Activated CD8-positive, alpha-beta memory T cell treated with anti-CD3 and anti-CD28 coated beads for 48 hours (primary cell): ENCODE data around the gene DUS4L.
A peak's percentile ranks its signal among the peaks of the same experiment; 100 is the strongest.
"Not testable (repeated sequence)": the region's sequence is repeated elsewhere in the genome, so short reads cannot be mapped to it uniquely, and the experiment has no call there.

ENCODE experiments used
- DNase-seq, 3 experiments: peaks; one replicate each; pipeline ENCODE4 v3.0.0-alpha.2; 2020; ENCODE audit warnings: low read depth in 2 of 3, low spot score in 2 of 3

DUS4L gene

DNA sequence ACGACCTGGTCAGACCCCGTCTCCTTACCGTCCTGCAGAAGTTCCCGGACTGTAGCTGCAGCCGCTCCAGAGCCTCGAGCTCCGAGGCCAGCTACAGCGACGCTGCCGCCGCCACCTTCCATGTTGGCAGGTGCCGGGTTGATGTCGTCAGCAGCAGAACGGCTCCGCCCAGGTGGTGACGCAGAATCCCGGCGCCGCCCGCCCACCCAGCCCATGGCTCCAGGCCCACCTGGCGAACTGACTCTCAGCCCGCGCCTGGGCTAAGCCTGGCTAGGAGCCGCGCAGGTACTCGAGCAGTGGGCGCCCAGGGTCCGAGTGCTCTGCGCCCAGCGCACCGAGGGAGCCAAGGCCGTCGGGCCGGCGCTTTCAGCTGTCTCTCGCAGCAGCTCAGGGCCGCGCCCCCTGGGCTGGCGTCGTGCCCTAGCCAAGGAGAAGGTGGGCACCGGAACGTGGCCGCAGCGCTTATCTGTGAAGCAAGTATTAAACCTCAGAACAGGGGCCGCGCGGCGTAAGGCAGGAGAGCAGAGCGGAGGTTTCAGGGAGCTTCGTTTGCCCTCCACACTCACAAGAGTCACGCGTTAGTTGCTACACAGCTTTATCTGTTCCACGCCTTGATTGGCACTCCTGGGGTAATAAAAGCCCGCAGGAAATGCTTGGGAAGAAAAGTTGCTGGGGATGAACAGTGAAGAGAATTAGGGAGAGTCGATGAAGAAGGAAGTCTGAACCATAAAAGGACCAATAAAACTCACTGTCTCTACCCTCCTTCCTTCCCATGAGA is at the start of gene DUS4L, which contains the start of gene COG5:
Gene DUS4L (plus strand): TSS at position 197 of the 778 bp plus-strand sequence. CDS start 3,100 bp downstream, outside the sequence.
Gene COG5 (minus strand): TSS at position 146 of the 778 bp plus-strand sequence. CDS start 24 bp downstream, at position 122.
- peak; percentile 62 to 77 (median 72) for DNase-seq

DNA sequence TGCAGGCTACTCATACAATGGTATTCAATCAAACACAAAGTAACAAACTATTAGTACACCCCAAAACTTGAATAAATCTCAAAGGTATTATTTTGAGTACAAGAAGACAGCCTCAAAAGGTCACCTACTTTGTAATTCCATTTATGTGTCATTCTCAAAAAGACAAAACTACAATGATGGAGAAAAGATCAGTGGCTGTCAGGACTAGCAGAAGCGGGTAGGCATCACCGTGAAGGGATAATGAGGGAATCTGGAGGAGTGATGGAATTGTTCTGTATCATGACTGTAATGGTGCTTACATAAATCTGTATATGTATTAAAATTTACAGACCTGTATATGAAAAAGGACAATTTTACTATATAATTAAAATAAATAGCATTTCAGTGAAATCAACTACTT is 37.1 kb upstream of the DUS4L start:
- no peak for DNase-seq

GRCh38 chr7:107527196-107527595 is 36.6 kb upstream of the DUS4L start:
- DNase-seq: no peak

GRCh38 chr7:107528461-107528860 is 35.3 kb upstream of the DUS4L start:
- no peak for DNase-seq

- no peak for DNase-seq
Observed at GRCh38 chr7:107530751-107531150, 33.0 kb upstream of the DUS4L start.

GRCh38 chr7:107534139-107534538 is 29.6 kb upstream of the DUS4L start:
- DNase-seq: no peak

GRCh38 chr7:107537228-107537627 is 26.5 kb upstream of the DUS4L start:
- not testable (repeated sequence) for DNase-seq

DNA sequence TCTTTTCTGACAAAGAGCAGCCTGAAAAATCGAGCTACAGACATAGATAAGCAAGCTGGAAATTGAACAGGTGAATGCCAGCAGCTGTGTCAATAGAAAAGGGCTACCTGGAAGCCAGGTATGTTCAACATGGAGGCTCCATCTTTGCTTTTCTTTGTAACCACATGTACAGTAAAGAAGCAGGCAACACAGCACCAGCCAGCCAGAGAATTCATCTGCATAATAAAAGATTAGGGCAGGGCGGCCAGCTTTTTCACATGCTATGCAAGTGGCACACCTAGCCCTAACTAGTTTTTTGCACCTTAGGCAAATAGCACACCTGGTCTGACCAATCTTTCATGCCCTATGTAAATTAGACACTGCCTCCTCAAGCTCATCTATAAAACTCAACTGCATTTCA is 25.8 kb upstream of the DUS4L start:
- DNase-seq: no peak

DNA sequence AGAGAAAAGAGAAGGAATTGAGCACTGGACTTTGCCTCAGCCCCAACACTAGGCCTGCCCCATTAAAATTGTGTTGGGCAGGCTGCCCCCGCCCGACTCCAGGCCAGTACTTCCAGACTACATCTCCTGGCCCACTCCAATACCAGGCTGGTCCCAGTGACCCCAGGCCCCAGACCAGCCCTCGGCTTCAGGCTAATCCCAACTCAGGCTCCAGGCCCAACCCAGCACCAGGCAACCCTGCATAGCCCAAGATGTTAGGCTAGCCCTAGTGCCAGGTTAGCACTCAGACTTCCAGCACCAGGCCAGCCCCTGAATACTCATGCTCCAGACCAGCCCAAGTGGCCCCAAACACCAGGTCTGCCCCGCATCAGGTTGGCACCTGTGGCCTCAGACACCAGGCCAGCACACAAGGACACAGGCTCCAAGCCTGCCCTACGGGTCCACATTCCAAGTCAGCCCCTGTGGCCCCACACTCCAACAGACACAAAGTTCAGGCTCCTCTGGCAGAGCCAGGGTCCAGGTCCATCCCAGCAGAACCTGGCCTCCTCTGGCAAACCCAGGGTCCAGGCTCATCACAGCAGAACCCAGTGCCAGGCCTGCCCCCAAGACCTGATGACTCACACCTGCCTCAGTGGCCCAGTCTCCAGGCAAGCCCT is 20.3 kb upstream of the DUS4L start:
- no peak for DNase-seq

DNA sequence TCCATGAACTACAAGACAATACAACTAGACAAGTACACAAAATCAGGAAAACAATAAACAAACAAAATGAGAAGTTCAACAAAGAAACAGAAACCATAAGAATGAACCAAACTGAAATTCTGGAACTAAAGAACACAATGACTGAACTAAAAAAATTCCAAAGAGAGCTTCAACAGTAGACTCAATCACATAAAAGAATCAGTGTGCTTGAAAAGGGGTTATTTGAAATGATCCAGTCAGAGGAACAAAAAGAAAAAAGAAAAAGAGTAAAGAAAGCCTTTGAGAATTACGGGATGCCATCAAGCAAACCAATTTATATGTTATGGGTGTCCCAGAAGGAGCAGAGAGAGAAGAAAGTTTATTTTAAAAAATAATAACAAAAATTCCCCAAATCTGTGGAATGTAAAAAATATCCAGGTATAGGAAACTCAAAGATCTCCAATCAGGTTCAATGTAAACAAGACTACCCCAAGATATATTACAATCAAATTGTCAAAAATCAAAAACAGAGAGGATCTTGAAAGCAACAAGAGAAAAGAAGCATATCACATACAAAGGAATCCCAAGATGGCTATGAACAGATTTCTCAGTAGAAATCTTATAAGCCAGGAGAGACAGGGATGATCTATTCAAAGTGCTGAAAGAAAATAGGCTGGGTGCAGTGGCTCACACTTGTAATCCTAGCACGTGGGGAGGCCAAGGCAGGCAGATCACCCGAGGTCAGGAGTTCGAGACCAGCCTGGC is 18.8 kb upstream of the DUS4L start:
- DNase-seq: no peak

- DNase-seq: no peak
Observed at GRCh38 chr7:107551936-107552335, 11.8 kb upstream of the DUS4L start.

DNA sequence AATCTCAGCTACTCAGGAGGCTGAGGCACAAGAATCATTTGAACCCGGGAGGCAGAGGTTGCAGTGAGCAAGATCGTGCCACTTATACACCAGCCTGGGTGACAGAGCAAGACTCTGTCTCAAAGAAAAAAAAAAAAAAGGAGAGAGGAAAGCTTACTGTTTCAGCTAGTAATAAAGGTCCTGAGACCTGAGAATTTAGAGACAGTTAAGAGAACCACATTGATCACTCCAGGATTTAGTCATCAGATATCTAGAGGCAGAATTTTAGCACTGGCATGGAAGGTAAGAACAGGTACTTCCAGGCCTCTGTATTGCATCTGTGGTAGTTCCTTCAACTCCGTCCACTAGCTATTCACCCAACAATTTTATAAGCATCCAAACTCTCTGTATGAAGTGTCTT is 7.9 kb upstream of the DUS4L start:
- DNase-seq: no peak

- DNase-seq: no peak
Observed at GRCh38 chr7:107559864-107560263, 3.9 kb upstream of the DUS4L start.

DNA sequence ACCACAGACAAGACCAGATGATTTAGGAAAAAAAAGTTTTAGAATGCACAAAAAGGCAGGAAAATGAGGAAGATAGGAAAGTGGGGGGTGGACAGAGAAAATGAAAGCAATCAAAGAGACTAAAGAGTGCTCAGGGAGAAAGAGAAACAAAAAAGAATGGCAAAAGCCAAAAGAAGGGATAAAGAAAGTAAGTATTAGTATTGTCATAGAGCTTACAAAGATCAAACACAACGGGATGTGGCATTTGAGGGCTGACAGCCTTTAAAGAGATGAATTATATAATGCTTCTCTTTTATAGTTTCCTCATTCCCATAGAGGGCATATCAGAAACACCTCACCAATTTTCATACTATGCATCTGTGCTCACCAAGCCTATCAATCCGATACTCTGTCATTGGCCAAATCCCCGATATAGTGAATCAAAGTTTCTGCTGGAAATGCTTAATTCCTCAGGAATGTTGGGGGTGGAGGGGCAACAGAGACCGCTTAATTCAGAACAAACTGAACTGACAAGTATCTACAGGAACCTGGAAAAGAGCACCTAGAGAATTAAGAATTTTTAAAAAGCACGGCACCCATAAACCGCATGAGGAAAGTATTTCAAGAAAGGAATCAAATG is 2.8 kb upstream of the DUS4L start:
- DNase-seq: no peak

GRCh38 chr7:107563081-107563774 is 543 bp upstream of the DUS4L start:
- peak in 1 of 3 experiments; percentile 1 for DNase-seq

GRCh38 chr7:107564553-107565298 is 955 bp downstream of the DUS4L start:
- no peak for DNase-seq

GRCh38 chr7:107570298-107570697 is 6.5 kb downstream of the DUS4L start:
- DNase-seq: no peak

- DNase-seq: no peak
Observed at GRCh38 chr7:107573537-107573936, 9.8 kb downstream of the DUS4L start.

DNA sequence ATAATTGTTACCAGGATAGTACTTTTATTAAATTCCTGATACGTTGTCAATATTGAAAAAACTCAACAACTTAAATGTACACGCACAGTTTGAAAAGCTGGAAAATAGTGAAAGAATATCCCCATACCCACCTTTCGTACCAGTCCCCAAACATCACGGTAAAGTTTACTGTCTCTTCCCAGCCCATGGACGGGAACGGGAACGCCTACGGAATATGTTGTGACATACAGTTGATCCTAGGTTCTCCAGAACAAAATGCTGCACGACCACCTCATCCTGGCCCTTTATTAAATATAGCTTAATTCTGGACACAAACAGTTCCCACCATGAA is 15.7 kb downstream of the DUS4L start:
- no peak for DNase-seq
